NOMO-1 treated with DMSO at 0.1 percent for 48 hours (cell line): ENCODE measurements around the gene ACSL5.
A peak's percentile ranks its signal among the peaks of the same experiment; 100 is the strongest.
"Not testable (repeated sequence)": the region's sequence is repeated elsewhere in the genome, so short reads cannot be mapped to it uniquely, and the experiment has no call there.

ENCODE experiments used
- DNase-seq: peaks from one replicate; lab custom pipeline; 2025; ENCODE audit not compliant: unreplicated experiment; lab: John Stamatoyannopoulos, UW

Gene ACSL5

DNA sequence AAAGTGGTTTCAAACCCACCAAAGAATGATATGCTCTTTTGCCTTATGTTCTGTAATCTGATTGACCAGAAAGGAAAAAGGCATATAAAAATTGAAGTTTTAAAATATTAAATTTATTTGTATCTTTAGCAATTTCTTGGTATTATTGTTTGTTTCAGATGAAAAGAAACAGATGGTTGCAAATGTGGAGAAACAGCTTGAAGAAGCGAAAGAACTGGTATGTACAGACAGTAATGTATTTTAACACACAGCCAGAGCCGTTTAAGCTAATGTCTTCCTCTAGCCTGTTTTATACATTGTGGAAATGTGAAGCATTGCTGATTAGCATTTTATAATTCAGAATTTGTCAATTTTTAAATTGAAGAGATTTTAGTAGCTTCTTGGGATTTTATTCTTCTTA is 86.5 kb downstream of the ACSL5 start:
- no peak for DNase-seq

- DNase-seq, result no peak
Measured at GRCh38 chr10:112461029-112461887, 87.3 kb downstream of the ACSL5 start.

DNA sequence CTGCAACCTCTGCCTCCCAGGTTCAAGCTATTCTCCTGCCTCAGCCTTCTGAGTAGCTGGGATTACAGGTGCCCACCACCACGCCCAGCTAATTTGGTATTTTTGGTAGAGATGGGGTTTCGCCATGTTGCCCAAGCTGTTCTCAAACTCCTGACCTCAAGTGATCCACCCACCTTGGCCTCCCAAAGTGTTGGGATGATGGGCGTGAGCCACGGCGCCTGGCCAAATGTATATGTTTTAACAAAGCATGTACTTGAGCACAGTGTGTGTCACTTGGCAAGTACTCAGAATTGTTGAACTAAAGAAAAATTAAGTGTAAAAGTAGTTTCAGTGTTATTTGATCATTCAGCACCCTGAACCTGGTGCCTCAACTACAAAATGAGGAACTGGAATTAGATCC is 90.2 kb downstream of the ACSL5 start:
- not testable (repeated sequence) for DNase-seq

DNA sequence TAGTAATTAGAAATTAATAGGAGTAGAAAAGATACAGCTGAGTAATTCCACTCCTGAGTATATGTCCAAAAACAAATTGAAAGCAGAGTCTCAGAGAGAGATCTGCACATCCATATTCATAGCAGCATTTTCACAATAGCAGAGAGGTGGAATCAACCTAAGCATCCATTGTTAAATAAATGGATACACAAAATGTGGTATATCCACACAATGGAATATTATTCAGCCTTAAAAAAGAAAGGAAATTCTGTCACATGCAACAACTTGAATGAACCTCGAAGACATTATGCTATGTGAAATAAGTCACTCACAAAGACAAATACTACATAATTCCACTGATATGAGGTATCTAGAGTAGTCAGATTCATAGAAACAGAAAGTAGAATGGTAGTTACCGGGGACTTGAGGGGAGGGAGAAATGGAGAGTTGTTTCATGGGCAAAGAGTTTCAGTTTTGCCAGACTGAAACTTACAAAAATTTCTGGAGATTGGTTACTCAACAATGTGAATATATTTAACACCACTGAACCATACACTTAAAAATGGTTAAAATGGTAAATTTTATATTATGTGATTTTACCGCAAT is 91.5 kb downstream of the ACSL5 start:
- DNase-seq, result no peak

- no peak for DNase-seq
Measured at GRCh38 chr10:112466802-112467201, 92.9 kb downstream of the ACSL5 start.

DNA sequence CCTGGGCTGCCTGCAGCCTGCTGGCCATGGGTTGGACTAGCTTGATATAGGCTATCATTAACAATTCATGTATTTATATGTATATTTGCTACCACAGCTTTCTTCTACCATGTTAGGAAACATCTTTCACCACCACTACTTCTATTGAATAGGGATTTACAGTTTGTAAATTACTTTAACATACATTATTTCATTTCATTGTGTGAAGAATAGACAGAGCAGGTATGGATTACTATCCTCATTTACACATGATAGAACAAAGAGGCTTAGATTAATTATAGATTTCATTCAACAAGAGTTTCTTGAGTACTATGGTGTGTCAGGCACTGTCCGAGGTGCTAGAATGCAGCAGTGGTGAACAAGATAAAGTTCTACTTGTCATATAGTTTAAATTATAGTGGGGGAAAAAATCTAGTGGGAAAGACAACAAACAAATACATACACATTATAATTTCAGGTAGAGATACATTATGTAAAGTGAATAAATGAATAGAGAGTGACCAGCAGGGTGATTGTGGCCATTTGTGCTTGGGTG is 93.7 kb downstream of the ACSL5 start:
- DNase-seq, result no peak

DNA sequence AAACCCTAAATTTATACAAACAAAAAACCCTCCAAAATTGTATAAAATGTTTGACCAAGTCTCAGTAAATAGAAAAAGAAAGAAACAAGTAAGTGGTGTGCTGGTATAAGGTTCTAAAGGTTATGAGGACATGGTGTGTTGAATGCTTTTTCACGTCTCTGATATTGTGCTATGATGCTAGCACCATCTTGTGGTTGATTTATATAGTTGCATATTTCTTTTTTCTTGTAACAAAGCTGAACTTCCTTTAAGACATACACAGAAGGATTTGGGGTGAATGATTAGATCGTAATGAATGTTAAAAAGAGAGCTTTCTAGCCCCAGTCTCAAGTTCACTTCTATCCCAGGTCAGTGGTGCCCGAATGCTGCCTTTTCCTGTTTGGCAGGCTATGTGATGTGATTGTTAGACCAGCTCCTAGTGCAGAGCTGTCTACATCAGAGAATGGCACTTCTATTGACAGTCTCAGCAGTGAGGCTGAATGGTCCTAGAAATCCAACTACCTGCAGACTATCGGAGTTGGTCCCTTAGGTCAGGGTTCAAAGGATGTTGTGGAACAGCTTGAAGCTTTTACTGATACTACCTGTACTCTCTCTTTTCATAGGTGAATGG is 98.1 kb downstream of the ACSL5 start:
- DNase-seq, result peak; percentile 62

- peak; percentile 6 for DNase-seq
Measured at GRCh38 chr10:112475575-112476218, 101.8 kb downstream of the ACSL5 start.
